Measurements from ENCODE around the gene PPP5C. TPM values are rescaled to one million over a fixed set of nuclear protein-coding genes. Genes with fewer than 3 reads are reported as not detected.

Gene PPP5C
- total RNA-seq, 4 donors from 2014 or later = 24.1 to 68.4 (median 41.4) TPM

DNA sequence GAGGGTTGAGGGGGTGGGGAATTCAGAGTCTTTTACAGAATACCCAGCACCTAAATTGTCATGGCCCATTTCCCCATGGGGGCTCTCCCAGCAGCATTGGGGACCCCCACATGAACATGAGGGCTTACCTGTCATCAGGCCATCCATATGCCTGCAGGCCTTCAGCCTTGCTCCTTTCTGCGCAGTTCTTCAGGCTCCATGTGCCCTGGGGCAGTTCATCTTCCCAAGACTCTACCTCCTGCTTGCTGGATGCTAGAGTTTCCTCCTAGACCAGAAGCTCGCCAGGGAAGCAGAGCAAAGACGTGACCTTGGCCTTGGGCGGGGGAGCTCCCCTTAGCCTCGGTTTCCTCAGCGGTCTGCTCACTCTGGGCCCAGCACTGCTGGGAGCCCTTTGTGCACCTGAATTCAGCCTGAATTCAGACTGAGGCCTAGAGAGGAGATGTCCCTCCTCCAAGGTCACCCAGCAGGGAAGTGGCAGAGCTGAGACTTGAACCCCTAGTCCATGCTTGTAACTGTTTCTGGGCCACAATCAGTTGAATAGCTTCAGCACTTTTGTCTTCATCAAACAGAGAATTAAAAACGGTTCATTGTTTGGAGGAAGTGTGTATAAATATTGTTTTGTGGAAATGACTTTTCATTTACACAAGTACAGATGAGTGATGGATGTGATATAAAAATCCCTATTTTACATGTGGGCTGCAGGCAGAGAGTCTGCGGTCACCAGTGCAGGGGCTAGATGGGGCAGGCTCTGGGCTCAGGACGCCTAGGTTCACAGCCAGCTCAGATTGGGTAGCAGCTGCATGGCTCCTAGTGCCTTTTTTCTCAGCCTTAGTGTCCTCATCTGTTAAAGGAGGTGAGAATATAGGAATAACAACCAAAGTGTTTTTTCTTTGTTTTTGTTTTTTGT lies 9.5 kb downstream of the PPP5C start:
- TF ChIP-seq CTCF (IDR thresholded peaks at IDR 0.05; ENCODE audit: low read depth) = no peak

GRCh38 chr19:46357846-46358583 lies 11.1 kb downstream of the PPP5C start:
- no peak for TF ChIP-seq CTCF (IDR thresholded peaks at IDR 0.05; ENCODE audit: low read depth)

- TF ChIP-seq CTCF (IDR thresholded peaks at IDR 0.05; ENCODE audit: low read depth) = no peak
These were observed 15.0 kb downstream of the PPP5C start for GRCh38 chr19:46361915-46362314.

GRCh38 chr19:46364359-46364758 lies 17.5 kb downstream of the PPP5C start:
- TF ChIP-seq CTCF (IDR thresholded peaks at IDR 0.05; ENCODE audit: low read depth) = no peak

GRCh38 chr19:46365561-46365960 lies 18.7 kb downstream of the PPP5C start:
- TF ChIP-seq CTCF (IDR thresholded peaks at IDR 0.05; ENCODE audit: low read depth) = no peak

GRCh38 chr19:46366620-46367292 lies 19.9 kb downstream of the PPP5C start:
- TF ChIP-seq CTCF (IDR thresholded peaks at IDR 0.05; ENCODE audit: low read depth) = no peak

GRCh38 chr19:46367426-46367825 lies 20.5 kb downstream of the PPP5C start:
- TF ChIP-seq CTCF (IDR thresholded peaks at IDR 0.05; ENCODE audit: low read depth) = no peak

Data from subcutaneous adipose tissue (tissue), 4 donors.